Endothelial cell of umbilical vein (primary cell): Measurements from ENCODE around the gene ALDH1A2. TPM values are rescaled to one million over a fixed set of nuclear protein-coding genes. Genes with fewer than 3 reads are reported as not detected.

Experiments used
- BruUV-seq: library from RNA; stranded (reverse); fragments of 400-500 nt; replicated peaks from 2 replicates; lab custom pipeline; 2021; lab: Mats Ljungman, UMichigan
- CTCF ChIA-PET: fragments of 300-600, 350-600 bp; sonication (Branson Sonifier 250); formaldehyde crosslinking; loops from one replicate; lab custom pipeline; 2021; ENCODE audit warnings: antibody characterized with exemption, inconsistent platforms; lab: Charles Lee
- POLR2A ChIA-PET: fragments of 300-600, 350-600 bp; sonication (Branson Sonifier 250); formaldehyde crosslinking; loops from one replicate; lab custom pipeline; 2021; ENCODE audit warnings: antibody characterized with exemption, inconsistent platforms; lab: Charles Lee
- DNase-seq: peaks from one replicate; pipeline ENCODE4 v3.0.0-alpha.2; 2011; ENCODE audit warnings: low read depth, low spot score
- FAIRE-seq: peaks from 2 replicates; lab custom pipeline; 2011; peaks lifted over from hg19 to GRCh38; lab: Jason Lieb, UNC
- H2AFZ ChIP-seq: 2 replicates; pipeline ENCODE4 v1.6.0; 2012; ENCODE audit warnings: low read depth, low read length, control low read depth, inconsistent platforms
- H3K27ac ChIP-seq: 2 replicates; pipeline ENCODE4 v1.5.1; 2011; ENCODE audit warnings: low read depth, mild to moderate bottlenecking, control low read depth, low read length, moderate library complexity; ENCODE audit not compliant: insufficient read depth
- H3K27me3 ChIP-seq, 2 experiments: 2 replicates each; pipeline versions ENCODE4 v1.6.0 to v1.6.1; 2011; ENCODE audit warnings: low read length in 2 of 2, mixed read lengths in 1 of 2; ENCODE audit not compliant: control insufficient read depth in 2 of 2, insufficient read depth in 2 of 2
- H3K36me3 ChIP-seq, 2 experiments: 2 replicates in 1 of 2; 3 replicates in 1 of 2; pipeline ENCODE4 v1.5.1; 2011; ENCODE audit warnings: low read length in 2 of 2, mild to moderate bottlenecking in 1 of 2, moderate library complexity in 1 of 2; ENCODE audit not compliant: control insufficient read depth in 2 of 2, insufficient read depth in 2 of 2; ENCODE audit errors: extremely low read depth in 1 of 2
- H3K4me1 ChIP-seq: 3 replicates; pipeline ENCODE4 v1.5.1; 2011; ENCODE audit warnings: mild to moderate bottlenecking, low read length; ENCODE audit not compliant: control insufficient read depth, insufficient read depth; ENCODE audit errors: extremely low read depth
- H3K4me2 ChIP-seq: 2 replicates; pipeline ENCODE4 v1.6.1; 2011; ENCODE audit warnings: low read length, control low read depth, mixed read lengths; ENCODE audit not compliant: insufficient read depth
- H3K4me3 ChIP-seq, 3 experiments: fragments of 200-600 bp in 1 of 3; sonication (generic), shearing (Covaris generic) in 1 of 3; replicated peaks in 1 of 3; 2 replicates each; pipeline ENCODE4 v1.5.1; 2011 to 2016; ENCODE audit warnings: control low read depth in 3 of 3, low read length in 3 of 3, mild to moderate bottlenecking in 2 of 3, inconsistent platforms in 1 of 3, low read depth in 1 of 3, moderate library complexity in 1 of 3; ENCODE audit not compliant: insufficient read depth in 1 of 3
- H3K79me2 ChIP-seq: 2 replicates; pipeline ENCODE4 v1.6.0; 2012; ENCODE audit warnings: low read length, inconsistent platforms; ENCODE audit not compliant: control insufficient read depth, insufficient read depth
- H3K9ac ChIP-seq: replicated peaks from 2 replicates; pipeline ENCODE3; 2011; ENCODE audit warnings: low read length, control low read depth; ENCODE audit not compliant: insufficient read depth; ENCODE audit errors: extremely low read depth
- H3K9me1 ChIP-seq: replicated peaks from 3 replicates; pipeline ENCODE4 v1.6.0; 2011; ENCODE audit warnings: mild to moderate bottlenecking, low read length; ENCODE audit not compliant: control insufficient read depth, insufficient read depth; ENCODE audit errors: extremely low read depth
- H3K9me3 ChIP-seq: replicated peaks from 2 replicates; pipeline ENCODE4 v1.5.1; 2012; ENCODE audit warnings: low read length, inconsistent platforms; ENCODE audit not compliant: control insufficient read depth, insufficient read depth
- H4K20me1 ChIP-seq: replicated peaks from 2 replicates; pipeline ENCODE3; 2011; ENCODE audit warnings: mild to moderate bottlenecking, low read length; ENCODE audit not compliant: control insufficient read depth, insufficient read depth; ENCODE audit errors: extremely low read depth
- CTCF ChIP-seq, 2 donors: IDR thresholded peaks; 1 replicate in 1 of 2; 2 replicates in 1 of 2; pipeline ENCODE4 v1.5.1; 2011; ENCODE audit warnings: low read length in 2 of 2, mild to moderate bottlenecking in 2 of 2, moderate library complexity in 2 of 2, control low read depth in 1 of 2, inconsistent platforms in 1 of 2, low read depth in 1 of 2; ENCODE audit not compliant: insufficient read depth in 1 of 2; ENCODE audit errors: extremely low read depth in 1 of 2
- EZH2 ChIP-seq: IDR thresholded peaks from 2 replicates; pipeline ENCODE4 v1.6.1; 2012; ENCODE audit warnings: borderline replicate concordance, low read depth, mild to moderate bottlenecking, moderate library complexity, low read length, inconsistent platforms; ENCODE audit not compliant: severe bottlenecking
- FOS ChIP-seq: IDR thresholded peaks from 2 replicates; pipeline ENCODE4 v1.6.1; 2011; ENCODE audit warnings: mild to moderate bottlenecking, low read length, moderate library complexity, borderline replicate concordance; ENCODE audit not compliant: insufficient read depth
- GATA2 ChIP-seq: IDR thresholded peaks from 2 replicates; pipeline ENCODE4 v1.7.0; 2011; ENCODE audit warnings: low read depth, mild to moderate bottlenecking, moderate library complexity, mixed read lengths, low read length; ENCODE audit not compliant: insufficient read length, insufficient read depth
- JUN ChIP-seq: IDR thresholded peaks from 2 replicates; pipeline ENCODE4 v1.6.1; 2011; ENCODE audit warnings: borderline replicate concordance, low read depth; ENCODE audit not compliant: insufficient read length, insufficient read depth
- MAX ChIP-seq: IDR thresholded peaks from 2 replicates; pipeline ENCODE4 v1.6.1; 2011; ENCODE audit not compliant: insufficient read depth, insufficient read length
- MYC ChIP-seq: IDR thresholded peaks from one replicate; pipeline ENCODE4 v1.6.1; 2011; ENCODE audit warnings: mild to moderate bottlenecking, low read depth, low read length
- POLR2A ChIP-seq: IDR thresholded peaks from 2 replicates; pipeline ENCODE4 v1.6.1; 2012; ENCODE audit warnings: low read depth, mild to moderate bottlenecking, control low read depth, low read length
- POLR2AphosphoS5 ChIP-seq: IDR thresholded peaks from 2 replicates; pipeline ENCODE4 v1.6.1; 2012; ENCODE audit warnings: low read depth, mild to moderate bottlenecking, control low read depth, low read length, moderate library complexity; ENCODE audit not compliant: insufficient read depth
- dilution Hi-C: fragments of 300-500 bp; cut with MboI; formaldehyde crosslinking; loops from one replicate; pipeline ENCODE4 v1.15.0; 2019; ENCODE audit warnings: low sequenced_read_pairs; ENCODE audit not compliant: extremely low pct_ligation_motif_present
- intact Hi-C: fragments of 100-400 bp; cut with micrococcal nuclease; formaldehyde crosslinking; loops from one replicate; pipeline ENCODE4 v1.10.0; 2022
- polyA plus RNA-seq, 4 experiments: library from polyadenylated mRNA; depleted of rRNA in 3 of 4; stranded (reverse) in 3 of 4; unstranded in 1 of 4; fragments of >200 nt; gene quantifications; 2 replicates each; pipeline versions ENCODE4 v1.2.1 to v1.2.3, GENCODE V29; 2011 to 2012; ENCODE audit warnings: missing spikeins in 1 of 4
- total RNA-seq: library from RNA; stranded (reverse); gene quantifications from 2 replicates; pipeline ENCODE4 v1.2.3, GENCODE V29; 2021

The ALDH1A2 gene
- total and polyA plus RNA-seq, 2 donors (not counting 3 experiments of a cell fraction or from before 2014, with no cell fraction given), result 16.3 to 34.9 TPM

DNA sequence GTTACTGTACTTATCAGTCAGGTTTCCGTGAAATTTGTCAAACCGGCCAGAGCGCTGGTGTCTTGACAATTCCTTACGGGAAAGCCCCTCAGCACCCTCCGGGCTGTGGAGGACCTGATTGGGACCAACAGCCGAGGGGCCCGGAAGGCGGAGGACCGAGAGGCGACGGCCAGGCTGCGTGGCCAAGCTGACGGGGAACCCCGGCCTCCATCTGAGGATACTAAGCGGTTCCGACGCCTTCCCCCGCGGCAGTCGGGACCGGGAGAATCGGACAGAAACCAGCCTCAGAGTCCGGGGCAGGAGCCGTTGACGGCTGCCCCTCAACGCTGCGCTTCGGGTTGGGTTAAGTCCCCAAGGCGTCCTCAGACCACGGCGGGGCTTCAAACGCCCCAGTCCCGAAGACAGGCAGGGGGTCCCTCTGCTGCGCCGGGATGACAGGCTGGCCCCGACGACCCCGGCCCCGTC, 499 bp downstream of the ALDH1A2 start:
- H2AFZ ChIP-seq, result peak overlapping the region; percentile 85
- H3K4me3 ChIP-seq, result peak overlapping the region; percentile 61 to 92 (median 80)
- ChIA-PET CTCF (interaction anchor here (1.0 to 12.9 kb wide), 8 partner anchors 13 to 332 kb away, joined by 3 to 636 read pairs (median 14); no protein-coding TSS in a partner anchor), POLR2A (no interaction called here)
- intact Hi-C loops (loop anchor here (2.0 to 10.0 kb wide), 2 partner anchors 142 to 720 kb away; no protein-coding TSS in a partner anchor), dilution Hi-C loops (loop anchor here (25.0 kb wide), 1 partner anchor 203 kb away; no protein-coding TSS in a partner anchor)
- peak overlapping the region; percentile 100 for H3K4me2 ChIP-seq
- peak overlapping the region; percentile 70 for H3K27ac ChIP-seq
- H3K9ac ChIP-seq, result peak overlapping the region; percentile 79
- H3K4me1 ChIP-seq, result peaks cover 19% of the 10 kb centered on the region
- no peaks in the 10 kb centered on the region for H4K20me1 ChIP-seq
- no TSS peak for BruUV-seq
- peak; percentile 81 for DNase-seq
- no peak for TF ChIP-seq GATA2
- TF ChIP-seq EZH2, result peak; percentile 46
- no peaks in the 10 kb centered on the region for H3K9me3 ChIP-seq
- peak; percentile 4 for FAIRE-seq
- no peaks in the 10 kb centered on the region for H3K27me3 ChIP-seq
- peaks cover 26% of the 10 kb centered on the region for H3K79me2 ChIP-seq
- H3K36me3 ChIP-seq, result no peaks in the 10 kb centered on the region
- no peaks in the 10 kb centered on the region for H3K9me1 ChIP-seq

GRCh38 chr15:58064082-58064979, 1.2 kb downstream of the ALDH1A2 start:
- H3K9me3 ChIP-seq, result no peaks in the 10 kb centered on the region
- H2AFZ ChIP-seq, result peak overlapping the region; percentile 85
- TF ChIP-seq MAX, result no peak
- no peak for TF ChIP-seq POLR2A
- TF ChIP-seq GATA2, result no peak
- no peak for TF ChIP-seq EZH2
- TF ChIP-seq MYC, result no peak
- TF ChIP-seq POLR2AphosphoS5, result no peak
- no peak for TF ChIP-seq CTCF (IDR thresholded peaks at IDR 0.05; ENCODE audit: extremely low read depth in 1 of 2, insufficient read depth in 1 of 2, low read depth in 1 of 2, low read length in 2 of 2)
- TF ChIP-seq FOS, result no peak
- TF ChIP-seq JUN, result no peak
- BruUV-seq, result TSS peak; percentile 24
- dilution Hi-C loops, result loop anchor here (25.0 kb wide), 1 partner anchor 202 kb away; no protein-coding TSS in a partner anchor
- peak overlapping the region; percentile 70 for H3K27ac ChIP-seq
- CTCF ChIA-PET, result interaction anchor here (0.8 to 12.9 kb wide), 11 partner anchors 9 to 331 kb away, joined by 3 to 636 read pairs (median 6); no protein-coding TSS in a partner anchor
- H3K9me1 ChIP-seq, result no peaks in the 10 kb centered on the region
- peak; percentile 75 for DNase-seq
- peak overlapping the region; percentile 61 to 92 (median 80) for H3K4me3 ChIP-seq
- no peak for FAIRE-seq
- peak overlapping the region; percentile 100 for H3K4me2 ChIP-seq
- peaks cover 19% of the 10 kb centered on the region for H3K4me1 ChIP-seq
- H3K36me3 ChIP-seq, result no peaks in the 10 kb centered on the region
- peaks cover 26% of the 10 kb centered on the region for H3K79me2 ChIP-seq
- no peaks in the 10 kb centered on the region for H3K27me3 ChIP-seq
- intact Hi-C loops, result loop anchor here (2.0 to 10.0 kb wide), 2 partner anchors 142 to 720 kb away; no protein-coding TSS in a partner anchor
- no peaks in the 10 kb centered on the region for H4K20me1 ChIP-seq
- peak overlapping the region; percentile 79 for H3K9ac ChIP-seq
- POLR2A ChIA-PET, result no interaction called here
